IgD-negative memory B cell (primary cell): Measurements from ENCODE around the gene CST3. TPM values are rescaled to one million over a fixed set of nuclear protein-coding genes. Genes with fewer than 3 reads are reported as not detected.

Experiments
- H3K27ac Mint-ChIP-seq, 3 donors: one replicate each; pipeline ENCODE4 v1.8.0; 2020 to 2022; ENCODE audit warnings: mild to moderate bottlenecking in 3 of 3, mixed read lengths in 3 of 3, moderate library complexity in 1 of 3
- H3K27me3 Mint-ChIP-seq: one replicate; pipeline ENCODE4 v1.8.0; 2021; ENCODE audit warnings: mixed read lengths
- H3K36me3 Mint-ChIP-seq: one replicate; pipeline ENCODE4 v1.8.0; 2020; ENCODE audit warnings: mild to moderate bottlenecking, mixed read lengths
- H3K4me1 Mint-ChIP-seq, 3 donors: one replicate each; pipeline ENCODE4 v1.8.0; 2020 to 2022; ENCODE audit warnings: mixed read lengths in 3 of 3, mild to moderate bottlenecking in 1 of 3
- H3K4me3 Mint-ChIP-seq, 4 donors: one replicate each; pipeline ENCODE4 v1.8.0; 2020 to 2022; ENCODE audit warnings: mild to moderate bottlenecking in 4 of 4, mixed read lengths in 4 of 4, moderate library complexity in 3 of 4
- H3K9me3 Mint-ChIP-seq, 3 donors: one replicate each; pipeline ENCODE4 v1.8.0; 2020 to 2021; ENCODE audit warnings: mixed read lengths in 3 of 3, mild to moderate bottlenecking in 1 of 3
- polyA plus RNA-seq: library from polyadenylated mRNA; unstranded; fragments of 300-500 nt; fragmentation: Illumina TruSeq; gene quantifications from one replicate; pipeline ENCODE4 v1.2.3, GENCODE V29; 2021

Gene CST3
- polyA plus RNA-seq, 1 donor from 2014 or later: 5.9 TPM

DNA sequence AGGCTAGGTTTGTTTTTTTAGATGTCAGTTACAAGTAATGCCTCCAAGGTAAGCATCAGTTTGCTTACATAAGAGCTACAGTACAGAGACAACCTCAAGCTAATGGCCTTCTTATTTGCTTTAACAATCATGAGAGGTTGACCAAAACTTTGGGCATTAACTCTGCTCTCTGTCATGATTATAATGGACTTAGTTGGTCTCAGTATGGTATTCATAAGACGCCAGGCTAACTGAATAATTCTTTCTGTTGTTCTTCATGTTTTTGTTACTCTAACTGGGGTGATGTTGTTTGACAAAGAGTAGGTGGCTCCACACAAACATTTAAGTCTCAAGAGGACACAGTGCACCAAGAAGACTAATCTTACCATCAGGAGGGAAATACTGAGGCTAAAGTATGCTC is 41.8 kb downstream of the CST3 start:
- H3K27me3 Mint-ChIP-seq: no peaks in the 10 kb centered on the region
- H3K4me3 Mint-ChIP-seq: no peak overlapping the region
- no peaks in the 10 kb centered on the region for H3K36me3 Mint-ChIP-seq
- H3K4me1 Mint-ChIP-seq: no peaks in the 10 kb centered on the region
- peaks cover 0 to 2% (median 0%) of the 10 kb centered on the region in 3 donors for H3K9me3 Mint-ChIP-seq
- no peak overlapping the region for H3K27ac Mint-ChIP-seq

DNA sequence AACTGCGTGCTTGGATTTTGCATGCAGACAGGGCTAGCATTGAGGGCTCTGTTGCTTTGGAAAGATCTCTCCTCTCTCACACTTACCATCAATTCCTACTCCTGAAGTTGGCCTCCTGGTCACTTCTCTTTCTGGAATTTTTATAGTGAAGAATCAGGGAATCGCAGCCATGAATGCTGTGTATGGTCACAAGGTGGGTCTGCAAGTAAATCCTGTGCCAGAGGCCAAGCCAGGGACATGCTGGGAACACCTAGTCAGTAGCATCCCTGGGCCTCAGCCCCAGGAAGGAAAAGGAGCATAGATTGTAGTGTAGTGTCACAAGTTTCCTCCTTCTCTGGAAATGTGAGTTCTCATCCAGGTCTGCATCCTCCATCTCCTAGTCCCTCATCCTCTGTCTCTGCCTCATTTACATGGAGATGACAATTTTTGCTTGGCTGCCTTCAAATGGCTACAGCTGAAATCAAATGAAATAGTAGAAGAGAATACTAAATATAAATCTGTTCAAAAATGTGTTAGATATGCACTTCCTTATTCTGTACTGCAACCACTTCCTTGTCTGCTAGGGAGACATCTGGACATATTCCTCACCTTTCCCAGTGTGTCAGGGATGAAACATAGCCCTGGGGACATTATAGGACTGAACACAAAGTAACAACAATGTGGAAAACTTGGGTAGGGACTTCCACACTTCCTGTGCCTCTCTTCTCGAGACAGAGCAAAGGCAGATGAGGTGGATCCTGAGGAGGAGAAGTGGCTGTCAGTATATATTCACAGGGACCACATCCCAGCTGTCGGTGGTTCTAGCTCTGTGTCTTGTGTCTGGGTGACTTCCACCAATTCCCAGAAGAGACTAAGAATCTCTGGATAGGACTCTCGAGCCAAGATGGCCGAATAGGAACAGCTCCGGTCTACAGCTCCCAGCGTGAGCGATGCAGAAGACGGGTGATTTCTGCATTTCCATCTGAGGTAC is 49.0 kb downstream of the CST3 start:
- no peaks in the 10 kb centered on the region for H3K4me1 Mint-ChIP-seq
- H3K9me3 Mint-ChIP-seq: no peaks in the 10 kb centered on the region
- peaks cover 8% of the 10 kb centered on the region for H3K27me3 Mint-ChIP-seq
- H3K36me3 Mint-ChIP-seq: no peaks in the 10 kb centered on the region
- H3K27ac Mint-ChIP-seq: peak overlapping the region in 2 of 3 donors; percentile 45 to 59
- H3K4me3 Mint-ChIP-seq: peak overlapping the region in 2 of 4 donors; percentile 58 to 73

- no peaks in the 10 kb centered on the region for H3K9me3 Mint-ChIP-seq
- H3K27me3 Mint-ChIP-seq: peaks cover 8% of the 10 kb centered on the region
- no peaks in the 10 kb centered on the region for H3K36me3 Mint-ChIP-seq
- no peak overlapping the region for H3K27ac Mint-ChIP-seq
- H3K4me3 Mint-ChIP-seq: peak overlapping the region in 1 of 4 donors; percentile 27
- no peaks in the 10 kb centered on the region for H3K4me1 Mint-ChIP-seq
Measured at GRCh38 chr20:23587631-23588030, 50.1 kb downstream of the CST3 start.

DNA sequence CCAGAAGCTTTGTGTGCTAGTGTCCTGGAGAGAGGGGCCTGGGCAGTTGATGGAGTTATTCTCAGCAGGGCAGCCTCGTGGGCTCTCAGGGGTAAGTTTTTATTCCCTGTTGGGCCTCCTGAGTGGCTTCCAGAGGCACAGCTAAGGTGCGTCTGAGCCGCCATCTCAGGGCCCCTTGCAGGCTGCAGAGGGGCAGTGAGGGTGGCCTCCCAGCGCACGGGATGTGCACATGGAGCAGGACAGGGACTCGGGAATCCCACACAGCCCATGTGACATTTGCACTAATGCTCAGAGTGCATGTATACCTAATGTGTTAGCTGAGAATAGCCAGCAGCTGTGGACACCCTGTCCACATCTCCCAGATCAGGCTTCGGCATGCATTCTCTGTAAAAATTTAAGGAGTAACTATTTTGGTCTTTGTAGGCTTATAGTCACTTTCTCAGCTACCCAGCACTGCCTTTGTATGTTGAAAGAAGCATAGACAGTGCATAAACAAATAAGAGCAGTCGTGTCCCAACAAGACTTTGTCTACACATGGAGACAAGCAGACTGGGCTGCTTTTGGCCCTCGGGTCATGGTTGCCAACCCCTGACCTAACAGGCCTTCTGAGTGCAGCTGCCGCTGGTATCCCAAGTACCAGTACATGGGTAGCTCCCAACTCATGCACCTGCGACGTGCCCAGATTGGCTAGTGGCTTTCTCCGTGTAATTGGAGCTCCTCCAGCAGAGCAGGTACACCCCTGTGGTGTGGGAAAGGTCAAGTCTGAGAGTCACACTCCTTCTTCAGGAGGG is 50.8 kb downstream of the CST3 start:
- H3K4me1 Mint-ChIP-seq: no peaks in the 10 kb centered on the region
- no peak overlapping the region for H3K27ac Mint-ChIP-seq
- no peaks in the 10 kb centered on the region for H3K36me3 Mint-ChIP-seq
- H3K4me3 Mint-ChIP-seq: no peak overlapping the region
- no peaks in the 10 kb centered on the region for H3K9me3 Mint-ChIP-seq
- peaks cover 8% of the 10 kb centered on the region for H3K27me3 Mint-ChIP-seq

- Mint-ChIP-seq H3K27me3 (peaks cover 11% of the 10 kb centered on the region), H3K9me3 (peaks cover 0 to 4% (median 2%) of the 10 kb centered on the region in 3 donors), H3K4me3 (no peak overlapping the region), H3K36me3 (no peaks in the 10 kb centered on the region), H3K27ac (no peak overlapping the region), H3K4me1 (no peaks in the 10 kb centered on the region)
Measured at GRCh38 chr20:23585808-23586734, 51.7 kb downstream of the CST3 start.

- H3K4me1 Mint-ChIP-seq: no peaks in the 10 kb centered on the region
- H3K4me3 Mint-ChIP-seq: no peak overlapping the region
- H3K27ac Mint-ChIP-seq: no peak overlapping the region
- peaks cover 11% of the 10 kb centered on the region for H3K27me3 Mint-ChIP-seq
- H3K36me3 Mint-ChIP-seq: no peaks in the 10 kb centered on the region
- H3K9me3 Mint-ChIP-seq: peaks cover under 1 to 4% (median 3%) of the 10 kb centered on the region in 3 donors
Measured at GRCh38 chr20:23585449-23585807, 52.3 kb downstream of the CST3 start.

- Mint-ChIP-seq H3K27ac (no peak overlapping the region), H3K9me3 (peaks cover 2 to 4% (median 3%) of the 10 kb centered on the region in 3 donors), H3K27me3 (peaks cover 11% of the 10 kb centered on the region), H3K4me3 (no peak overlapping the region), H3K36me3 (no peaks in the 10 kb centered on the region), H3K4me1 (no peaks in the 10 kb centered on the region)
Measured at GRCh38 chr20:23584434-23585199, 53.1 kb downstream of the CST3 start.

Other genes starting within 250 kb of the CST3 start
- gene NAPB, start 216.5 kb downstream of the CST3 start, polyA plus RNA-seq: 5.8 TPM
- not detected for gene CSTL1, start 198.3 kb downstream of the CST3 start, polyA plus RNA-seq
- not detected for gene CST11, start 185.1 kb downstream of the CST3 start, polyA plus RNA-seq
- not detected for gene CST8, start 146.8 kb downstream of the CST3 start, polyA plus RNA-seq
- not detected for gene CST9L, start 69.5 kb downstream of the CST3 start, polyA plus RNA-seq
- not detected for gene CST9, start 32.0 kb downstream of the CST3 start, polyA plus RNA-seq
- not detected for gene CST4, start 51.1 kb upstream of the CST3 start, polyA plus RNA-seq
- not detected for gene CST1, start 113.0 kb upstream of the CST3 start, polyA plus RNA-seq
- not detected for gene CST2, start 188.8 kb upstream of the CST3 start, polyA plus RNA-seq
- not detected for gene CST5, start 241.8 kb upstream of the CST3 start, polyA plus RNA-seq